Skeletal muscle satellite cell (primary cell): ENCODE data around the gene AIFM1. TPM values are rescaled to one million over a fixed set of nuclear protein-coding genes. Genes with fewer than 3 reads are reported as not detected.

Experiments
- H3K27me3 ChIP-seq: 2 replicates; pipeline ENCODE4 v1.7.0; 2013; ENCODE audit warnings: low read length; ENCODE audit not compliant: control insufficient read depth, insufficient read depth
- H3K36me3 ChIP-seq: 2 replicates; pipeline ENCODE4 v1.7.0; 2013; ENCODE audit warnings: mild to moderate bottlenecking, control low read depth, low read length; ENCODE audit not compliant: insufficient read depth
- H3K4me1 ChIP-seq: 2 replicates; pipeline ENCODE4 v1.7.0; 2013; ENCODE audit warnings: low read length; ENCODE audit not compliant: control insufficient read depth, insufficient read depth
- H3K4me2 ChIP-seq: 2 replicates; pipeline ENCODE4 v1.7.0; 2013; ENCODE audit warnings: mild to moderate bottlenecking, low read length
- H3K4me3 ChIP-seq: 2 replicates; pipeline ENCODE4 v1.7.0; 2013; ENCODE audit warnings: low read length
- H3K9ac ChIP-seq: 2 replicates; pipeline ENCODE4 v1.7.0; 2013; ENCODE audit warnings: mild to moderate bottlenecking, low read depth, low read length, moderate library complexity
- H3K9me3 ChIP-seq: replicated peaks from 2 replicates; pipeline ENCODE4 v1.7.0; 2013; ENCODE audit warnings: mild to moderate bottlenecking, control low read depth, low read length
- total RNA-seq: library from RNA; depleted of rRNA; stranded (reverse); fragments of >200 nt; gene quantifications from 2 replicates; pipeline ENCODE4 v1.2.3, GENCODE V29; 2012; rRNA removed

Gene AIFM1
- total RNA-seq = 14.4 and 19.3 TPM in 2 replicates

DNA sequence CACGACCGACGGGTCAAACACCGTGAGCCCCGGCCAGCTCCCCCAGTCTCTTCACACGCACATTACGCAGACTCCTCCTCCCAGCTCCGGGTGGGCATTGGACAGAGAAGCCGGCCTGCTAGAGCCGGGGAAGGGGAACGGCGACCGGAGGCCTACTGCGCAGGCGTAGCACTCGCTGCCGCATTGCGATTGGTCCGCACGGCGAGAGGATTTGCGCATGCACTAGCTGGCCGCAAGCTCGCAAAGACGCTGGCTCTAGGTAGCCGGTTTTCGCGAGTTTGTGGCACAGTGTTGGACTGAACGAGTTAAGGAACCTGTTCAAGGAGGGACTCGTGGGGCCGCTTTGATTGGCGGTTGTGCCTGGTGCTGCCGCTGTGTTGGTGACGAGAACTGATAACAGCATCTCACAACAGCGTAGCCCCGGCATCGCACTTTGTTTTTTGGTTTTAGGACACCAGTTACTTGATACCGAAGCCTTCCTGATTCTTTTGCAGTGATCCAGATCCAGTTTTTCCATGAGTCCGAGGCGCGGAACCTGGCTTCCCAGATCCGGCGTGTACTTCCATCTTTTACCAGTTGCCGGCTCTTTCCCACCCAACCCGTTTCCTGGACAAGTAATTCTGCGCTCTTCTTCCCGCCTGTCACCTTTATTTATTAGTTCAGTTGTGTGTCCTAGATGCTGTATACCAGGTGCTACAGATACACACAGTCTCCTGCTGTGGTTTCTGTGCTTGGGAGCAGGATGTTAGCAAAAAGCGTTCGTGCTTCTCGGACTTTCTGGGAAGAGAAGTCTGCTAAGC, at the start of gene AIFM1:
AIFM1 (minus strand) TSS at position 139 of the 800 bp plus-strand sequence. CDS start 185 bp downstream, outside the sequence.
- peak within 1 kb of the TSS; percentile 82 for H3K4me2 ChIP-seq
- H3K36me3 ChIP-seq = no peaks in the 10 kb centered on the region
- no peaks in the 10 kb centered on the region for H3K4me1 ChIP-seq
- no peaks in the 10 kb centered on the region for H3K27me3 ChIP-seq
- peak within 1 kb of the TSS; percentile 80 for H3K4me3 ChIP-seq
- H3K9ac ChIP-seq = peak within 1 kb of the TSS; percentile 84
- H3K9me3 ChIP-seq = no peaks in the 10 kb centered on the region

DNA sequence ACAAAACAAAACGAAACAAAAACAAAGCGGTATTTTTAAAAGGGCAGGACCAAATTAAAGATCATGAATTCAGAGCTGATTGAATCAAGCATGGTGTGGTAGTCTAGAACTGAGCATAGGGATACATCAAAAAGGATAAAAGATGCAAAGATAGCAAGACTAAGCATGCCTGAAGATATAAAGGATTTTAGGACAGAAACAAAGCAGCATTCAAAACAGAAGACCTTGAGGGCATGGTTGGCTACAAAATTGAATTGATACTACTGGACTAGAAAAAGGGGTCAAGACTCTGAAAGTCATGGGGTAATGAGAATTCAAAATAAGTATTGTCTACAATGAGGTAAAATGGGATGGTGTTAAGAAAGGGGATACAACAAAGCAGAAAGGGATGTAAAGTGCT, 47.7 kb upstream of the AIFM1 start:
- Histone ChIP-seq H3K4me3 (no peak overlapping the region), H3K36me3 (peaks cover 10% of the 10 kb centered on the region), H3K9ac (no peak overlapping the region), H3K27me3 (no peaks in the 10 kb centered on the region), H3K4me2 (no peak overlapping the region), H3K4me1 (no peaks in the 10 kb centered on the region), H3K9me3 (no peaks in the 10 kb centered on the region)

DNA sequence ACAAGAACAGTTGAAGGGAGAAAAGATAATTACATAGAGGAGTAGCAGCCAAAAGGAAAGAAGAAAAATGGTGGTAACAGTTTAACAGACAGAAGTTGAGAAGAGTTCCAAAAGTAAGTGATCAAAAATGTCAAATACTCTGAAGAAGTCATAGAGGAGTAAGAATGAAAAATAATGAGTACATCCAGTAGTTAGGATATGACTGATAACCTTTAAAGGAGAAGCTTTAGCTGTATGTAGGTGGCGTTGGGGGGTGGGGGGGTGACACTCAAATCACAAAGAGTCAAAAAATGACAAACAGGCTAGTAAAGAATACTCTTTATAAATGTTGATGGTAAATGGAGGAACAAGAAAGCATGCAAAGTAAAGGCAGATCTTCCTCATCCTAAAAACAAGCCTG, 46.7 kb upstream of the AIFM1 start:
- H3K36me3 ChIP-seq = peaks cover 10% of the 10 kb centered on the region
- no peaks in the 10 kb centered on the region for H3K27me3 ChIP-seq
- H3K4me1 ChIP-seq = no peaks in the 10 kb centered on the region

DNA sequence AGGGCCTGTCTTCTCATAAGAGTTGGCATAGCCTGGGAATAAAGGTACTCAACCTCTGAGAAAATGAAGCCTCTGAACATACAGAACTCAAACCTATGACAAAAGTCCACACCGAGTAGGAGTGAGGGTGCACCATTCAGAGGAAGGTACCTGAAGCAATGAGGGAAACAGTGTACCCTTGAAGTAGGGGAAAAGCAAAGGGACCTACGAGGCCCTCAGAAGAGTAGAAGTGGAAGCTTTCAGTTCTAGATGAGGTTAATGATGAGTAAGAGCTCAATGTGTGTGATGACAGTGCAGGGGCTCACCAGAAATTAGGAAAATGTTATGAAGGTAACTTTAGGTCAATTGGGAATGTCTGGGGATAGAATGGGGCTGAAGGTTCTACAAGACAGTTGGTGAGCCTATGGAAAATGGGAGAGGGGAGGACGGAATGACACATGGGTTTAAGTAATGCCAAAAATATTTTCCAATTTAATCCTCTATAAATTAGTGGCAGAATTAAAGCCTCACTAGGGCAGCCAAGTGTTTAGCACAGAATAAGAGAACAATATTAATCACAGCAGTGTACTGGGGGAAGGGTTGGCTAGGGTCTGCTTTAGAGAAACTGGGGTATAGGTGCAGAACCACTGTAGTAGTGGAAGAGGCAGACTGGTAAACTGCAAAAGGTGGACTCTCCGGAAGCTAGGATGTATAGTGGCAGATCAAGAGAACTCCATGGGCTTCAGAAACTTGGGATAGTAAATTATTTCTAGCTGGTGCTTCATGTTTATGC, 46.0 kb upstream of the AIFM1 start:
- Histone ChIP-seq H3K27me3 (no peaks in the 10 kb centered on the region), H3K9me3 (no peaks in the 10 kb centered on the region), H3K4me3 (no peak overlapping the region), H3K36me3 (peaks cover 10% of the 10 kb centered on the region), H3K4me1 (no peaks in the 10 kb centered on the region), H3K4me2 (no peak overlapping the region), H3K9ac (no peak overlapping the region)

More for the DNA sequence above, 46.7 kb upstream of the AIFM1 start:
- Histone ChIP-seq H3K9me3 (no peaks in the 10 kb centered on the region), H3K9ac (no peak overlapping the region), H3K4me3 (no peak overlapping the region), H3K4me2 (no peak overlapping the region)

DNA sequence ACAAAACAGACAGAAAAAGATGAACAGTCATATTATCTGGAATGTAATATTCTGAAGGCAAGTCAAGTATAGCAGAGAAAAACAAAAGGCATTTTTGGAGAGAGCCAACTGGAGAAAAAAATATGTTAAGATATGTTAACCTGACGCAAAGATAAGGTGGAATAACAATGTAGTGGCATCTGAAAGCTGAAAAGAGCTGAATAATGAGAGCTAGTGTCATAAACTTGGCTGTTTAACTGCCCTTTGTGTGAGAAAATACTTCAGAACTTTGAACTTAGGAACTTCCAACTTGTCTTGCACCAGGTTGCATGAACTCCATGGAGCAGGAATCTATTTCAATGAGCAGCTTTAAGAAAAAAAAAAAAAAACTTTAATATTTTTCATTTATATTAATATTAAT, 39.0 kb upstream of the AIFM1 start:
- Histone ChIP-seq H3K27me3 (no peaks in the 10 kb centered on the region), H3K4me1 (no peaks in the 10 kb centered on the region), H3K36me3 (no peaks in the 10 kb centered on the region), H3K4me2 (no peak overlapping the region), H3K9ac (no peak overlapping the region), H3K4me3 (no peak overlapping the region), H3K9me3 (no peaks in the 10 kb centered on the region)

DNA sequence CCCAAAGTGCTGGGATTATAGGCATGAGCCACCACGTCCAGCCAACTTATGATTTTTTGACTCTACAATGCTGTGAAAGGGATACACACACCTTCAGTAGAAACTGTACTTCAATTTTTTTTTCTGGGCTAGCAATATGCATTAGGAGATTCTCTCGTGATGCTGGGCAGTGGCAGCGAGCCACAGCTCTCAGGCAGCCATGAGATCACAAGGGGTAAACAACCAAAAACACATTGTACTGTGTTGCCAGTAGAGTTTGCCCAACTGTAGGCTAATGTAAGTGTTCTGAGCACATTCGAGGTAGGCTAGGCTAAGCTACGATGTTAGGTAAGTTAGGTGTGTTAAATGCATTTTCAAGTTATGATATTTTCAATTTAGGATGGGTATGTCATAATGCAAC, 31.8 kb upstream of the AIFM1 start:
- Histone ChIP-seq H3K4me2 (no peak overlapping the region), H3K36me3 (no peaks in the 10 kb centered on the region), H3K9ac (no peak overlapping the region), H3K4me1 (no peaks in the 10 kb centered on the region), H3K27me3 (no peaks in the 10 kb centered on the region), H3K4me3 (no peak overlapping the region), H3K9me3 (no peaks in the 10 kb centered on the region)

DNA sequence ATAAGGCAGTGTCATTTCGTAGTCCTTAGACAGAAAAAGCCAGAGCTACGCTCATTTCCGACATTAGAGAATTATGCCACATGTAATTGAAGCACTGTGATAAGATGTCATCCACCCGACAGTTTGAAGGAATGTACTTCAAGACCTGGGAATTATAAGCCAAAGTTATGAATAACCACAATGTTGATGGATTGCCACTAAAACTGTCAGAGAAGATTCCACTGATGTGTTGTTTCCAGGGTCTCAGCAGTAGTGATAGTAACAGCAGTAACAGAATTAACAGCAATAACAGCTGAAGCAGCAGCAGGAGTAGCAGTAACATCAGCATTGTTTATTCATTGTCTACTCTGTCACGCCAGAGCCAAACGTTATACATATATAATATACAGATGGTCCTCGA, 30.8 kb upstream of the AIFM1 start:
- Histone ChIP-seq H3K9ac (no peak overlapping the region), H3K4me1 (no peaks in the 10 kb centered on the region), H3K27me3 (no peaks in the 10 kb centered on the region), H3K9me3 (no peaks in the 10 kb centered on the region), H3K36me3 (no peaks in the 10 kb centered on the region), H3K4me3 (no peak overlapping the region), H3K4me2 (no peak overlapping the region)

DNA sequence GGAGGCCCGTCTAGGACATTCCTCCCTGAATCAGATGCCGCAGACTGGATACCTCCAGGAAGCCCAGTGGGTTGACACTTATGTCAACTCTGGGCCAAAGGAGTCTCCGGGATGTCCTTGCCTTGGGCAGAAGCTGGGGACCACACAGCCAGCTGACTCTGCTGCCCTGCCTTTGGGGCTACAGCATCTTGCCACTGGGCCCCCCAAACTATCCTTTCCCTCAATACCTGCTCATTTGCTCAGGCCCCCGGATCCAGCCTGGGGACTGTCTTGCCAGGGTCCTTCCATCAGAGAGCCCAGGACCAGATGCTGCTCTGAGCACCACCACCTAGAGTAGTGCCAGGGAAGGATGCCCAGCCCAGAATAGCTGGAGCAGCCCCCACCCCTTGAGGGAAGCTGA, 25.2 kb upstream of the AIFM1 start:
- H3K27me3 ChIP-seq = peaks cover 3% of the 10 kb centered on the region
- no peak overlapping the region for H3K4me3 ChIP-seq
- H3K4me2 ChIP-seq = no peak overlapping the region
- no peaks in the 10 kb centered on the region for H3K36me3 ChIP-seq
- H3K4me1 ChIP-seq = no peaks in the 10 kb centered on the region
- no peaks in the 10 kb centered on the region for H3K9me3 ChIP-seq
- no peak overlapping the region for H3K9ac ChIP-seq

DNA sequence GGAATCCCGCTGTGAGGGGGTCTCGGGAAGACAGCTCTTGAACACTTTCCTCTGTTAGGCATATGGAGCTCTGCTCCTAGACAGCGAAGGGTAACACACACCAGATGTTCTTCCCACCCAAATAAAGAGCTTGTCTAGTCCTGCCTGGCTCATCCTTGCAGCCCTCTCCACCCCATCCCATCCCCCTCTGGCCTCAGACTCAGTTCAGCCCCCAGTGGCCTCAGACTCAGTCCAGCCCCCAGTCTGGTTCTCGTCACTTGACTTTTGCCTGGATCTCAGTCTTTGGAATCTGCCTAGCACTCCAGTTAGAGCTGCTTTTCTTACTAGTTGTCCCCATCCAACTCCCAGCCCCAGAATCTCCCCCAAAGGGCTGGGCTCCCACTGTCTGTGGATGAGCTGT, 21.0 kb upstream of the AIFM1 start:
- H3K9me3 ChIP-seq = no peaks in the 10 kb centered on the region
- no peak overlapping the region for H3K4me3 ChIP-seq
- H3K27me3 ChIP-seq = peaks cover 3% of the 10 kb centered on the region
- H3K4me1 ChIP-seq = no peaks in the 10 kb centered on the region
- H3K9ac ChIP-seq = no peak overlapping the region
- H3K36me3 ChIP-seq = no peaks in the 10 kb centered on the region
- no peak overlapping the region for H3K4me2 ChIP-seq

DNA sequence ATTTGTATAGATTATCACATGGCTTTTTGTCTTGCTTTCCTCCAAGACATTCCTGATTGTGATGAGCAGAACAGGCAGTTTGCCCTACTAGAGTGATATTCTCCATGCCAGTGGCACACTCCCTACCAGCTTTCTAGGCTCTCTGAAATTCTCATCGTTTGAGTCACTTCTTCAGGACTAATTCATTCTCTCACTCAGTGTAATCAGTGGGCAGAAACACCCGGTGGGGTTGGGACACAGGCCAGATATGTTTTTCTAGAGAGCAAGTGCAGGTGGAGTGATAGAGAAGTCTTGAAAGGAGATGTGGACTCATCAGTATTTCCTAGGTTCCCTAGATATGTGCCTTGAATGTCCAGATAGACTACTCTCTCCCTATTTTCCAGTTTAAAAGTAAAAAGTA, 19.2 kb upstream of the AIFM1 start:
- Histone ChIP-seq H3K27me3 (peaks cover 3% of the 10 kb centered on the region), H3K4me3 (no peak overlapping the region), H3K4me2 (no peak overlapping the region), H3K4me1 (no peaks in the 10 kb centered on the region), H3K9ac (no peak overlapping the region), H3K36me3 (no peaks in the 10 kb centered on the region), H3K9me3 (no peaks in the 10 kb centered on the region)

DNA sequence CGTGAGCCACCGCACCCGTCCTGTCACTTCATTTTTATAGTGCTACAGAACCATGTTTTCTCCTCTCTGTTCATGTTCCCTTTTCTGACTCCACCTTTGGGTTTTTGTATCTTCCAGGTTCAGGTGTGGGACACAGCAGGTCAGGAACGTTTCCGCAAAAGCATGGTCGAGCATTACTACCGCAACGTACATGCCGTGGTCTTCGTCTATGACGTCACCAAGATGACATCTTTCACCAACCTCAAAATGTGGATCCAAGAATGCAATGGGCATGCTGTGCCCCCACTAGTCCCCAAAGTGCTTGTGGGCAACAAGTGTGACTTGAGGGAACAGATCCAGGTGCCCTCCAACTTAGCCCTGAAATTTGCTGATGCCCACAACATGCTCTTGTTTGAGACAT, 18.5 kb upstream of the AIFM1 start:
- H3K4me1 ChIP-seq = no peaks in the 10 kb centered on the region
- no peak overlapping the region for H3K9ac ChIP-seq
- no peak overlapping the region for H3K4me3 ChIP-seq
- no peaks in the 10 kb centered on the region for H3K36me3 ChIP-seq
- H3K9me3 ChIP-seq = no peaks in the 10 kb centered on the region
- no peak overlapping the region for H3K4me2 ChIP-seq
- peaks cover 10% of the 10 kb centered on the region for H3K27me3 ChIP-seq
